Glomerular endothelial cell (primary cell): ENCODE data around the gene PRLR. TPM values are rescaled to one million over a fixed set of nuclear protein-coding genes. Genes with fewer than 3 reads are reported as not detected.

ENCODE experiments used
- DNase-seq: peaks from one replicate; pipeline ENCODE4 v3.0.0-alpha.2; 2011; ENCODE audit warnings: low read depth, low spot score; ENCODE audit errors: extremely low read depth
- total RNA-seq: library from RNA; depleted of rRNA; stranded (reverse); fragments of >200 nt; gene quantifications from 2 replicates; pipeline ENCODE4 v1.2.3, GENCODE V29; 2015

PRLR gene
- total RNA-seq, 1 donor from 2014 or later: not detected

DNA sequence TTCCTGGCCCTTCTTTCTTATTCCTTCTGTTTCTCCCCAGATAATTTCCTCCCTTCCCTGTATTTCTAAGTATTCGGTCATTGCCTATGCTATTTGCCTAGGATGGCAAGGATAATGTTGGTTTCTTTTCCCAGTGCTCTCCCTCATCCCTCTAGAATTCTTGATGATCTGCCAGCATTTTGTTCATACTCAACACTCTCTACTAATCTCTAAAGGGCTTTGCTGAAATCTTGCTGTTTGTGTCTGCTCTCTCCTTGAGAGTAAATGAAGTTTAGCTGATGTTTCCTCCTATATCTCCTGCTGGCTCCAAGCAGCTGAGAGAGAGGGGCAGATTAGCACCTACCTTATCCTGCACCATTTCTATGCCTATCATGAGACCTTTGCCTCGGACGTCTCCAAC is 220.6 kb downstream of the PRLR start:
- no peak for DNase-seq

- no peak for DNase-seq
Observed at GRCh38 chr5:35009019-35009418, 221.3 kb downstream of the PRLR start.

GRCh38 chr5:35004771-35005170 is 225.5 kb downstream of the PRLR start:
- no peak for DNase-seq

DNA sequence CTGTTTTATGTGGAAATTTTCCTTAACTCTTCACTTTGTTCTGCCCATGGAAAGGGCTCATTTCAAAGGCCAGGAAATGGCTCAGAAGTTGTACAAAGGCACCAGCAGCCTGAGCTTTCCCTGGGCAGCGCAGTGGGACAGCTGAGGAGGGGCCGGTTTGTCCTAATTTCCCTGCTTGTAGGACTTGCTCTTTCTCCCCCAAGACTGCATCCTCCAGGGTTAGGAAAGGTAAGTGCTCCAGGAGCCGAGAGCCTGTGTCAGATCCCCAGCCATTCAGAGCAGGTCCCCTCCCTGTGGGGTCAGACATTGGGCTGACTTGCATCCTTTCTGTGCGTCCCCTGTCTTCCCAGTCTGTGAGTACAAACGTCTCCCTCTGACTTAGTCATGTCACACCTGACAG is 226.1 kb downstream of the PRLR start:
- no peak for DNase-seq

DNA sequence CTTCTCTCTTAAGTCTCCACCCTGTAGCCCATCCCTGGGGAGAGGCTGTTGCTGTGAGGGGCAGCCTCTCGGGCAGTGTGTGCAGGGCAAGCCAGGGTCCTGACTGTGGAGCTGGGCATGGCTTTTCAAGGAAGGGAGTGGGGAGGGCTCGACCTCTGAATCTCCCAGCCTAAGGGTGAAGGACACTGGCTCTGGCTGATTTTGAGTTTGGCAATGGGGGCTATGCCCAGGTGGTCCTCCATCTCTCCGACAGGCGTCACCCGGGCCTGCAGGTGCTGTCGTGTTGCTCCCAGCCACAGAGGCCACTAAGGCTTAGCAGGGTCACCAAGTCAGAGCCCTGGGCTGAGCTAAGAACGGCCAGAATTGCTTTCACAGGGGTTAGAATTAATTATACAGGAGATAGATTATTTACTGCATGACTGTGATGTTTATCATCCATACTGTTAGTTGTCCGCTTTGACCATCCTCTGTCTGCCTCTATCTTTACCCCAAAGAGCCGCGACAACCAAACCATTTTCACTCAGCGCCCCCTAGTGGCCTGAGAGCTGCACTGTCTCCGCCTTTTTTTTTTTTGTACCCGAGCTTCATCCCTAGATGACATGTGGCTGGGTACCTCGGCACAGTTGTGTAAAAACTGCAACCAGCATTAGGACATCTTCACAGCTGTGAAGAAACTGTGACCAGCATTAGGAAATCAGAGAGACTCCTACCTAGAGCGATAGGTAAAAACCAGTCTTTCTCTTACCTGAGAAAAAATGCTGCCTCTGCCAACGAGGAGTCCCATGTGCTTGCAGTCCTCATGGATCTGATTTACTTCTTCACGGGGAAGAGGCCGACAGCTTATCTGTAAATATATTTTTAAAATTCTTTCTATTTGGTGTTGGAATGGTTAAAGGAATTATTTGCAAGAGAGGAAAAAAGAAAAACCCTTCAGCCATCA is 227.0 kb downstream of the PRLR start:
- DNase-seq: peak; percentile 12

DNA sequence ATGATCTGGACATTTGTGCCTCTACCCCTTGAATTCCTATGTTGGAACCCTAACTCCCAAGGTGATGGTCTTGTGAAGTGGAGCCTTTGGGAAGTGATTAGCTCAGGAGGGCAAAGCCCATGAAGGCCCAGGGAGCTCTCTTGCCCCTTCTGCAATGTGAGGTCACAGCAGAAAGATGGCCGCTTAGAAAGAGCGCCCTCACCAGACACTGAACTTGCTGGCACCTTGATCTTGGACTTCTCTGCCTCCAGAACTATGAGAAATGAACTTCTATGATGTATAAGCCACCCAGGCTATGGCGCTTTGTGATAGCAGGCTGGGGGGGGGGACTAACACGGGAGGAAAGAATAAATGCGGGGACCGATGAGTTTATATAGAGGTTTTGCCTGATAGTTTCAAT is 227.8 kb downstream of the PRLR start:
- DNase-seq: no peak

DNA sequence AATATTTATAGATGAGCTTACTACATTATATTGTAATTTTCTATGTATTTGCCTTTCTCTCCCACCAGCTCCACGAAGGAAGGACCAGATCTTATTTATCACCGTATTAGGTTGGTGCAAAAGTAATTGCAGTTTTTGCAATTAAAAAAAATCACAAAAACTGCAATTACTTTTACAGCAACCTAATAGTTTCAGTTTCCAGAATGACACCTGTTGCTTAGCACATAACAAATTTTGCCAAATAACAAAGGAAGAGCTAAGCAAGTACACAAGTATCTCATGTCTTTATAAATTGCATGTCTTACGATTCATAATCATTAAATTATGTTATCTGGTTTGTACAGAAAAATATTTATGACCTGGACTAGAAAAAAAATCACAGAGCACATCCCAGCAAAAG is 228.4 kb downstream of the PRLR start:
- no peak for DNase-seq

Other genes starting within 250 kb of the PRLR start
- not detected in 2 replicates for gene AGXT2, start 182.5 kb downstream of the PRLR start, total RNA-seq